Fibroblast of mammary gland (primary cell): Measurements from ENCODE around the gene ANKRD22.
A peak's percentile ranks its signal among the peaks of the same experiment; 100 is the strongest.

Experiments used
- DNase-seq: peaks from one replicate; pipeline ENCODE4 v3.0.0-alpha.2; 2010; ENCODE audit warnings: low read depth
- H3K4me3 ChIP-seq: 2 replicates; pipeline ENCODE4 v1.5.1; 2011; ENCODE audit warnings: low read depth, mild to moderate bottlenecking, low read length, moderate library complexity; ENCODE audit not compliant: control insufficient read depth
- TF ChIP-seq, protein P1 (sequence below): conservative IDR thresholded peaks from 2 replicates; pipeline ENCODE4 v1.5.1; 2011; ENCODE audit warnings: low read depth, low read length, inconsistent platforms; ENCODE audit not compliant: control insufficient read depth, insufficient read depth

ANKRD22 gene

GRCh38 chr10:88893611-88894010 is 42.0 kb upstream of the ANKRD22 start:
- DNase-seq, result peak; percentile 67
- H3K4me3 ChIP-seq, result no peak overlapping the region
- TF ChIP-seq, protein P1, sequence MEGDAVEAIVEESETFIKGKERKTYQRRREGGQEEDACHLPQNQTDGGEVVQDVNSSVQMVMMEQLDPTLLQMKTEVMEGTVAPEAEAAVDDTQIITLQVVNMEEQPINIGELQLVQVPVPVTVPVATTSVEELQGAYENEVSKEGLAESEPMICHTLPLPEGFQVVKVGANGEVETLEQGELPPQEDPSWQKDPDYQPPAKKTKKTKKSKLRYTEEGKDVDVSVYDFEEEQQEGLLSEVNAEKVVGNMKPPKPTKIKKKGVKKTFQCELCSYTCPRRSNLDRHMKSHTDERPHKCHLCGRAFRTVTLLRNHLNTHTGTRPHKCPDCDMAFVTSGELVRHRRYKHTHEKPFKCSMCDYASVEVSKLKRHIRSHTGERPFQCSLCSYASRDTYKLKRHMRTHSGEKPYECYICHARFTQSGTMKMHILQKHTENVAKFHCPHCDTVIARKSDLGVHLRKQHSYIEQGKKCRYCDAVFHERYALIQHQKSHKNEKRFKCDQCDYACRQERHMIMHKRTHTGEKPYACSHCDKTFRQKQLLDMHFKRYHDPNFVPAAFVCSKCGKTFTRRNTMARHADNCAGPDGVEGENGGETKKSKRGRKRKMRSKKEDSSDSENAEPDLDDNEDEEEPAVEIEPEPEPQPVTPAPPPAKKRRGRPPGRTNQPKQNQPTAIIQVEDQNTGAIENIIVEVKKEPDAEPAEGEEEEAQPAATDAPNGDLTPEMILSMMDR, result no peak

- H3K4me3 ChIP-seq, result no peak overlapping the region
- TF ChIP-seq, protein P1, result no peak
- DNase-seq, result peak; percentile 60
Observed at GRCh38 chr10:88892222-88892967, 40.8 kb upstream of the ANKRD22 start.

- TF ChIP-seq, protein P1, result no peak
- no peak for DNase-seq
- H3K4me3 ChIP-seq, result no peak overlapping the region
Observed at GRCh38 chr10:88890681-88891381, 39.2 kb upstream of the ANKRD22 start.

GRCh38 chr10:88889559-88890337 is 38.1 kb upstream of the ANKRD22 start:
- no peak overlapping the region for H3K4me3 ChIP-seq
- DNase-seq, result no peak
- TF ChIP-seq, protein P1, result no peak

GRCh38 chr10:88888810-88889445 is 37.3 kb upstream of the ANKRD22 start:
- TF ChIP-seq, protein P1, result no peak
- no peak overlapping the region for H3K4me3 ChIP-seq

GRCh38 chr10:88886557-88886956 is 34.9 kb upstream of the ANKRD22 start:
- TF ChIP-seq, protein P1, result no peak
- peak; percentile 19 for DNase-seq
- no peak overlapping the region for H3K4me3 ChIP-seq

More at GRCh38 chr10:88888810-88889445, 37.3 kb upstream of the ANKRD22 start:
- DNase-seq, result no peak
